Activated CD4-positive, CD25-positive, alpha-beta regulatory T cell treated with anti-CD3 and anti-CD28 coated beads, Interleukin-2, amount 50 U/mL, for 24 hours (primary cell): ENCODE results near the gene ARHGAP27.
"Not testable (repeated sequence)": the region's sequence is repeated elsewhere in the genome, so short reads cannot be mapped to it uniquely, and the experiment has no call there.

Experiments used
- ATAC-seq, 2 donors: fragments of 150-1000 bp; cut with Tn5 transposase; one replicate each; pipeline ENCODE4 v1.10.0; 2021; ENCODE audit warnings: mild to moderate bottlenecking in 1 of 2, moderate library complexity in 1 of 2

The ARHGAP27 gene

DNA sequence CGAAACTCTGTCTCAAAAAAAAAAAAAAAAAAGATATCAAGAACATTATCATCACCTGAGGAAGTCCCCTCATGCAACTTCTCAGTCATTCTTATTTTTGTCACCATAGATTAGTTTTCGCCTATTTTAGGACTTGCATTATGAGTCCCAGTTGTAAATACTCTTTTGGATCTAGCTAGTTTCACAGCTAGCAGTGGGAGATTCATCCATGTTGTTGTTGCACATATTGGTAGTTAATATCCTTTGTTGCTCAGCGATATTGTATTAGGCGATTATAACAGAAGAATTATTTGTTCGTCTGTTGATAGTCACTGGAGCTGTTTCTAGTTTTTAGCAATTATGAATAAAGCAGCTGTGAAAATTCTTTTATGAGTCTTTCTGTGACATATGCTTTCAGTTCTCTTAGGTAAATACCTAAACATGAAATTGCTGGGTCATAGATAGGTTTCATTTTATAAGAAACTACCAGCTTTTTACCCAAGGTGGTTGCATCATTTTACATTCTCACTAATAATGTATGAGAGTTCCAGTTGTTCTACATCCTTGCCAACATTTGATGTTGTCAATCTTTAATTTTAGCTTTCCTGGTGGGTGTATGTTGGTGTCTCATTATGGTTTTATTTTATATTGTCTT, 75.2 kb downstream of the ARHGAP27 start:
- ATAC-seq = peak; percentile 70 to 78

DNA sequence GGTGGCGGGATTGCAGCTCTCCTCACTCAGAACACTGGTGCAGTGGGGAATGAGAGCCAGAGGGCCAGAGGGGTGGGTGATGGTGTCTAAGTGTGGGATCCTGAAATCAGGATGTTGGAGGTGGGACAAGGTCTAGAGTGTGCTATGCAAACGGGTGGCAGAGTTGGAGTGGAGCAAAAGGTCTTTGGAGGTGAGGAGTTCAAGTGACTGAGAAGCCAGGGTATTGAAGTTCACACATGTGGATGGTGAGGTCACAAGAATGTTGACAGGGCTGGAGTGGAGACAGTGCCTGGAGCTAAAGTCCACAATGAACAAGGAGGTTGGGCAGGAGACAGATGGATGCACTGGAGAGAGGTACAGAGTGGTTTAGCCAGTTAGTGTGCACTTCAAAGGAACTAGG, 77.6 kb downstream of the ARHGAP27 start:
- ATAC-seq = no peak

DNA sequence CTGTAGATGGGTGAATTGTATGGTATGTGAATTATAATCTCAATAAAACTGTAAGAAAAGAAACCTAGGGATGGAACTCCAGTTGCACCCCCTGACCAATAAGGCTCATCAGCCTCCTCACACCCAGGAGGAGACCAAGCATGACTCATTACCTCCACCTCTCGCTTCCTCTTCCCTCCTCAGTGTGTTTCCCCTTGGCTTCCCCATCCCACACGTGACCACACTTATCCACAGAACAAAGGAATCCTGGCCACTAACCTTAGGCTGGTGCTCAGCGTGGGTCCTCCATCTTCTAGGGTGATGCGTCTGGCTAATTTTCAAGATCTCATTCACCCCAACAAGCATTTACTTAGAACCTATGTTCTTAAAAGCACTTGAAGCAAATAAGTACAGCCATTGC, 79.6 kb downstream of the ARHGAP27 start:
- ATAC-seq = peak; percentile 22 to 34

DNA sequence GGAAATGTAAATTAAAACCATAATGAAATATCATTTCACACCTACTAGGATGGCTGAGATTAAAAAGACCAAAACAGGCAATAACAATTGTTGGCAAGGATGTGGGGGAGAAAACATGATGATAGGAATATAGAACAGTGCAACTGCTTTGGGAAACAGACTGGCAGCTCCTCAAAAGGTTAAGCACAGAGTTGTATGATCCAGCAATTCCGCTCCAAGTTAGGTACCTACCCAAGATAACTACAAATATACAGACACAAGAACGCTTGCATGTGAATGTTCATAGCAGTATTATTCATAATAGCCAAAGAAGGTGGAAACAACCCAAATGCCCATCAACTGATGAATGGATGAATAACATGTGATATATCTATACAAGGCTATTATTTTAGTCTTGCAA, 80.8 kb downstream of the ARHGAP27 start:
- ATAC-seq = no peak

DNA sequence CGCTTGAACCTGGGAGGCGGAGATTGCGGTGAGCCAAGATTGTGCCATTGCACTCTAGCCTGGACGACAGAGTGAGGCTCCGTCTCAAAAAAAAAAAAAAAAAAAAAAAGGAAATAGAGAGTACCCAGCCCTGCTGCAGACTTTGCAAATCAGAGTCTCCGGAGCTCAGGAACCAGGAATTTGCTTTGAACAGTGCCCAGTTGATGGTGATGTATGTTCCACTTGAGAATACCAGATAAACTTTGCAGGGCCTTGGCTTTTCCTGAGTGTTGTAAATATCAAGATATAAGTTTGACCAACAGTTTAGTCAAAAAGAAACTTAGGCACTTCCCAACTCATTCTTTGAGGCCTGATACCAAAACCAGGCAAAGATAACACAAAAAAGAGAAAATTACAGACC, 85.2 kb downstream of the ARHGAP27 start:
- ATAC-seq = no peak

DNA sequence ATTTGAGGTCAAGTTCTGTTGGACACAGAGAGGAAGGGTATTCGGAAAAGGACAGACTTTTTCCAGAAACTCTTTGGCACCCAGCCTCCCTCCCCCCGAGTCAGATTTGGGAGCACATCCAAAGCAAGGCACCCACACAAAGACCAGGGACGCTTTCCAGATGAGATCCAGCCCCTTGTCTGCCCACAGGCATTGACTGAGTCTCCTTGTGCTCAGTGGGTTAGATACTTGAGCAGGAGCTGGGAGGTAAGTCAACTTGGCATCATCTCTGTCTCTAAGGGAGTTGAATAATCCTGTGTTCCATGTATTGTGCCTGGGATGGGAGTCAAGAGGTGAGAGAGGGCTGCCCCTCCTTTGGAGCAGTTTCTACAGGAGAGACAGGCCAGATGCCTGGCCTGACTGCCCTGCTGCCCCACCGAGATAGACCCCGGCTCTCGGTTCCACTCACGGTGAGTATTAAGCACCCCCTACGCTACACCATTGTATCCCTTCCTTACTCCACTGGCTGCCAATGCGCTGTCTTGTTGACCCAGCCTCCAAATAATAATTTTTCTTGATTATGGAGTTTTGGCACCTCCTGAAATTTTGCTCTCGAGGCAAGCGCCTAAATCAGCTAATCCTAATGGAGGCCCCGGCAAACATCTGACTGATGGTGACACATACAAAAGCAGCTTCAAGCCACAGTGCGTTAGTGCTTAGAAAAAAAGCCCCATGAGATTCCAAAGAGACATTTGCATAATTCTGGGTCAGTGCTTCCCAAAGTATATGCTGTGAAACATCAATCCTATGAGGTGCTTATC, 86.3 kb downstream of the ARHGAP27 start:
- ATAC-seq = no peak

DNA sequence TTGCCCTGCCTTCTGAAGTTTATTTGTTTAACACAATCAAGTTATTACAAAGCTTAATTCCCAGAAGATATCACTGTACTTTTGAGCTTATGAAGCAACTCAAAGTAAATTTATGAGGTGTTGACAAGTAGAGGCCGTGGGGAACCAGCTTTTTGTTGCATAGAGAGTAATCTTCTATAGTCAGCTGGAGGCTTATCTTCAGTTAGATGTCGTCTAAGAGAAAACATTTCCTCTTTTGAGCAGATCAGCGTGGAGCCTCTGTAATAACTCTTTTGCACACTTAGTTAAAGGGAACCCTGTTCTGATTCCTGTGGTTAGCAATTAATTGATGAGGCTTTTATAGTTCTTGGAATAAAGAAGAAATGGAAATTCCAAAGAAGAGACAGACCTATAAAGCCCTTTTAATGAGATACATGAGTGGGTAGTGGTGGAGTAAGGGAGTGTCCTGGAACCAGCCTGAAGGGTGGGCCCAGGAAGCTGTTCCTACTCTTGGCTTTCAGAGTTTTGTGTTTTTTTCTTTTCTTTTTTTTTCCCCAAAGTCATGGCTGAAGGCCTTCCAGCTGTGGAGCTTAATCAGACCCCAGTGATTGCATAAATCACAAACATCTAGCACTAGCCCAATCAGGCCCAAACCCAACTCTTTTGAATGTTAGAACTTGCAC, 87.0 kb downstream of the ARHGAP27 start:
- ATAC-seq = no peak

DNA sequence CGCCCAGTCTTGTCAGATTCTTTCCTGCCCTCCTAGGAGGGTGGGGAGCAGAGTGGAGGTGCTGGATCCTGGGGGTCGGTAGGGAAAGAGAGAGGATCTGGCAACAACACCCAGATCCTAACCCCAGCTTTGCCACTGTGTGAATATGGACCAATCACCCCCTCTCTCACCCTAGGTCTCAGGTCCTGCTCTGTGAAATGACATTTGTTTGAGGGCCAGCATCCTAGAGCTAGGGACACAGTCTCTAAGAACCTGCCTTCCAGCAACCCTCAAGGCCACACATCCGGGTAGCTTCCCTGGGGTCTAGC, 87.5 kb downstream of the ARHGAP27 start:
- ATAC-seq = no peak

DNA sequence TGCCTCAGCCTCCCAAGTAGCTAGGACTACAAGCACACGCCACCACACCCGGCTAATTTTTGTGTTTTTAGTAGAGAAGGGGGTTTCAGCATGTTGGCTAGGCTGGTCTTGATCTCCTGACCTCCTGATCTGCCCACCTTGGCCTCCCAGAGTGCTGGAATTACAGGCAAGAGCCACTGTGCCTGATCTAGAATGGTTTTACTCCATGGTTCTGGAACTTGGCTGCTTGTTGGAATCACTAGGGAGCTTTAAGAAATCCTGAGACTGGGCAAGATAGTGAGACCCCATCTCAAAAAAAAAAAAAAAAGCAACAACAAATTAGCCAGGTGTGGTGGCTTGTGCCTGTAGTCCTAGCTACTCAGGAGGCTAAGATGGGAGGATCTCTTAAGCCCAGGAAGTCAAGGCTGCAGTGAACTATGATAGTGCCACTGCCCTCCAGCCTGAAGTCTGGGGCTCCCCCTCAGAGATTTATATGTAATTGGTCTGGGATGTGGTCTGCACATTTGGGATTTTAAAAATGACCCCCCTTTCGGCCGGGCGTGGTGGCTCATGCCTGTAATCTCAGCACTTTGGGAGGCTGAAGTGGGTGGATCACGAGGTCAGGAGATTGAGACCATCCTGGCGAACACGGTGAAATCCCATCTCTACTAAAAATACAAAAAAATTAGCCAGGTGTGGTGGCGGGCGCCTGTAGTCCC, 88.6 kb downstream of the ARHGAP27 start:
- not testable (repeated sequence) for ATAC-seq
